H1 (cell line): Measurements from ENCODE around the gene ADAD1. TPM values are rescaled to one million over a fixed set of nuclear protein-coding genes. Genes with fewer than 3 reads are reported as not detected.

ENCODE experiments used
- CTBP2 ChIP-seq: IDR thresholded peaks from 2 replicates; pipeline ENCODE4 v1.7.0; 2011; ENCODE audit warnings: borderline replicate concordance, mild to moderate bottlenecking, moderate library complexity, mixed read lengths, low read length; ENCODE audit not compliant: insufficient read depth, insufficient read length
- GTF2F1 ChIP-seq: IDR thresholded peaks from 2 replicates; pipeline ENCODE4 v1.6.1; 2012; ENCODE audit warnings: low read depth, low read length, improper control_type of control experiment, borderline replicate concordance
- RBBP5 ChIP-seq: IDR thresholded peaks from 2 replicates; pipeline ENCODE4 v1.7.1; 2012; ENCODE audit warnings: low read depth, mild to moderate bottlenecking, inconsistent platforms, low read length, moderate library complexity, borderline replicate concordance
- RFX5 ChIP-seq: IDR thresholded peaks from 2 replicates; pipeline ENCODE4 v1.6.1; 2011; ENCODE audit warnings: low read depth, low read length, improper control_type of control experiment, borderline replicate concordance
- SIRT6 ChIP-seq: IDR thresholded peaks from one replicate; pipeline ENCODE4 v1.7.1; 2012; ENCODE audit warnings: low read length, inconsistent platforms
- SP1 ChIP-seq: IDR thresholded peaks from 2 replicates; pipeline ENCODE4 v1.6.1; 2011; ENCODE audit warnings: low read depth, low read length
- TAF1 ChIP-seq: IDR thresholded peaks from 2 replicates; pipeline ENCODE4 v1.6.1; 2011; ENCODE audit warnings: mild to moderate bottlenecking, low read depth, low read length
- YY1 ChIP-seq: IDR thresholded peaks from 2 replicates; pipeline ENCODE4 v1.6.1; 2011; ENCODE audit warnings: low read depth, mild to moderate bottlenecking, low read length
- polyA plus RNA-seq, 7 experiments: library from polyadenylated mRNA; depleted of rRNA in 3 of 7; stranded (reverse) in 5 of 7; unstranded in 2 of 7; fragments of >200 nt in 5 of 7; fragments of 200-250 nt in 2 of 7; gene quantifications; 1 replicate in 5 of 7; 2 replicates in 1 of 7; 4 replicates in 1 of 7; pipeline versions ENCODE4 v1.2.1 to v1.2.3, GENCODE V29; 2011 to 2013; ENCODE audit warnings: missing spikeins in 2 of 7, mixed read lengths in 2 of 7
- total RNA-seq: library from RNA; stranded (reverse); fragmentation: NEBNext Ultra II Directional; extraction: Animal tissue kit (Norgen Biotek cat#: 25700); gene quantifications from 2 replicates; pipeline ENCODE4 v1.2.1, GENCODE V29; 2021
- TF ChIP-seq, protein P1 (sequence below), 3 experiments: IDR thresholded peaks; 1 replicate in 2 of 3; 2 replicates in 1 of 3; pipeline versions ENCODE4 v1.5.1 to v1.6.1; 2011; ENCODE audit warnings: low read length in 3 of 3, mild to moderate bottlenecking in 3 of 3, inconsistent platforms in 2 of 3, low read depth in 1 of 3, moderate library complexity in 1 of 3; ENCODE audit not compliant: insufficient read depth in 1 of 3; ENCODE audit errors: control extremely low read depth in 1 of 3

The ADAD1 gene
- total and polyA plus RNA-seq, 2 of the 8 experiments (the other 6 are each of a cell fraction or from before 2014, with no cell fraction given), result not detected

DNA sequence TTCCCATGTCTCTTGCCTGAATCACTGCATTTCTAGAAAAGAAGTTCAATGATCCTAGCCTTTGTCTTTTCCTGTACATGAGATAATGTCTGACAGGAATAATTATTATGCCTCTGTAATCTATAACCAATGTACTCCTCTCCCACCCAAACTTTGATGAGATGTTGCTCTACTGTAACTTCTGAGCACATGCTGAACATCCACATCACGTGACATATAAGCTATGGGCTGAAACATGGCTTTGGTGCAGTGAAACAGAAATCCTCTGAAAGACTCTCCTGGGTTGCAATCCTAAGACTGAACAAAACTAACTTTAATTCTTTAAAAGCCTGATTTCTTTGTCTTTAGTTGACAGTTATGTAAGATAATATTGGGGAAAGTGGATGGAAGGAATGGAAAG lies 1.5 kb upstream of the ADAD1 start (continued):
- TF ChIP-seq GTF2F1, result no peak
- no peak for TF ChIP-seq SP1
- TF ChIP-seq SIRT6, result no peak
- TF ChIP-seq, protein P1, sequence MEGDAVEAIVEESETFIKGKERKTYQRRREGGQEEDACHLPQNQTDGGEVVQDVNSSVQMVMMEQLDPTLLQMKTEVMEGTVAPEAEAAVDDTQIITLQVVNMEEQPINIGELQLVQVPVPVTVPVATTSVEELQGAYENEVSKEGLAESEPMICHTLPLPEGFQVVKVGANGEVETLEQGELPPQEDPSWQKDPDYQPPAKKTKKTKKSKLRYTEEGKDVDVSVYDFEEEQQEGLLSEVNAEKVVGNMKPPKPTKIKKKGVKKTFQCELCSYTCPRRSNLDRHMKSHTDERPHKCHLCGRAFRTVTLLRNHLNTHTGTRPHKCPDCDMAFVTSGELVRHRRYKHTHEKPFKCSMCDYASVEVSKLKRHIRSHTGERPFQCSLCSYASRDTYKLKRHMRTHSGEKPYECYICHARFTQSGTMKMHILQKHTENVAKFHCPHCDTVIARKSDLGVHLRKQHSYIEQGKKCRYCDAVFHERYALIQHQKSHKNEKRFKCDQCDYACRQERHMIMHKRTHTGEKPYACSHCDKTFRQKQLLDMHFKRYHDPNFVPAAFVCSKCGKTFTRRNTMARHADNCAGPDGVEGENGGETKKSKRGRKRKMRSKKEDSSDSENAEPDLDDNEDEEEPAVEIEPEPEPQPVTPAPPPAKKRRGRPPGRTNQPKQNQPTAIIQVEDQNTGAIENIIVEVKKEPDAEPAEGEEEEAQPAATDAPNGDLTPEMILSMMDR (IDR thresholded peaks at IDR 0.05; ENCODE audit: control extremely low read depth in 1 of 3, insufficient read depth in 1 of 3, low read depth in 1 of 3, low read length in 3 of 3), result no peak
- no peak for TF ChIP-seq RFX5
- TF ChIP-seq TAF1, result no peak
- TF ChIP-seq RBBP5, result no peak
- TF ChIP-seq YY1, result no peak
- TF ChIP-seq CTBP2, result no peak
